Measurements from ENCODE around the gene RTN4RL1.

RTN4RL1 gene

GRCh38 chr17:2059547-2060384, 34.6 kb upstream of the RTN4RL1 start:
- no peak for DNase-seq (ENCODE audit: low read depth in 2 of 2)

- DNase-seq (ENCODE audit: low read depth in 2 of 2) = peak in 1 of 2 donors; percentile 66
Measured at GRCh38 chr17:2058586-2059546, 33.7 kb upstream of the RTN4RL1 start.

- DNase-seq (ENCODE audit: low read depth in 2 of 2) = no peak
Measured at GRCh38 chr17:2057760-2058585, 32.8 kb upstream of the RTN4RL1 start.

- no peak for DNase-seq (ENCODE audit: low read depth in 2 of 2)
Measured at GRCh38 chr17:2057175-2057759, 32.1 kb upstream of the RTN4RL1 start.

GRCh38 chr17:2056206-2057174, 31.4 kb upstream of the RTN4RL1 start:
- no peak for DNase-seq (ENCODE audit: low read depth in 2 of 2)

- DNase-seq (ENCODE audit: low read depth in 2 of 2) = no peak
Measured at GRCh38 chr17:2055292-2056205, 30.4 kb upstream of the RTN4RL1 start.

GRCh38 chr17:2054512-2055291, 29.6 kb upstream of the RTN4RL1 start, which contains the start of gene HIC1:
TSS of gene HIC1 (plus strand) at chr17:2055103. CDS start at chr17:2056691, 1,588 bp downstream.
- peak; percentile 70 to 71 for DNase-seq (ENCODE audit: low read depth in 2 of 2)

GRCh38 chr17:2054262-2054511, 29.1 kb upstream of the RTN4RL1 start:
- no peak for DNase-seq (ENCODE audit: low read depth in 2 of 2)

- peak; percentile 72 to 75 for DNase-seq (ENCODE audit: low read depth in 2 of 2)
Measured at GRCh38 chr17:2053380-2054261, 28.5 kb upstream of the RTN4RL1 start.

GRCh38 chr17:2051933-2052559, 26.9 kb upstream of the RTN4RL1 start:
- DNase-seq (ENCODE audit: low read depth in 2 of 2) = no peak

GRCh38 chr17:2051061-2051932, 26.2 kb upstream of the RTN4RL1 start:
- DNase-seq (ENCODE audit: low read depth in 2 of 2) = no peak

GRCh38 chr17:2050300-2051060, 25.3 kb upstream of the RTN4RL1 start:
- DNase-seq (ENCODE audit: low read depth in 2 of 2) = peak in 1 of 2 donors; percentile 67

GRCh38 chr17:2049333-2050299, 24.5 kb upstream of the RTN4RL1 start:
- DNase-seq (ENCODE audit: low read depth in 2 of 2) = peak; percentile 83 to 84

- no peak for DNase-seq (ENCODE audit: low read depth in 2 of 2)
Measured at GRCh38 chr17:2048805-2049204, 23.7 kb upstream of the RTN4RL1 start.

Measured in stimulated activated CD4-positive, alpha-beta T cell treated with anti-CD3 and anti-CD28 coated beads, Interleukin-4, amount 100 ng/mL, for 48 hours (primary cell).